Pons (tissue), 1 donor: Measurements from ENCODE around the gene RCOR1.

Experiments used
- DNase-seq: peaks from one replicate; pipeline ENCODE4 v3.0.0-alpha.2; 2016; ENCODE audit warnings: low spot score

The RCOR1 gene

GRCh38 chr14:102776761-102777710 lies 184.6 kb downstream of the RCOR1 start, which contains the start of gene TRAF3:
TSS of gene TRAF3 (plus strand) at chr14:102777449. CDS start at chr14:102870202, 92,753 bp downstream.
- DNase-seq = peak; percentile 56

GRCh38 chr14:102777711-102778337 lies 185.4 kb downstream of the RCOR1 start:
- no peak for DNase-seq

- peak; percentile 44 for DNase-seq
Observed at GRCh38 chr14:102778338-102779083, 186.1 kb downstream of the RCOR1 start.

- DNase-seq = peak; percentile 28
Observed at GRCh38 chr14:102779084-102779462, 186.6 kb downstream of the RCOR1 start.

- peak; percentile 29 for DNase-seq
Observed at GRCh38 chr14:102779574-102780315, 187.3 kb downstream of the RCOR1 start.
